Stimulated activated CD8-positive, alpha-beta memory T cell treated with anti-CD3 and anti-CD28 coated beads, Interleukin-7, amount 100 ng/mL, for 24 hours (primary cell): Measurements from ENCODE around the gene CLK3.
"Not testable (repeated sequence)": the region's sequence is repeated elsewhere in the genome, so short reads cannot be mapped to it uniquely, and the experiment has no call there.

Experiments
- DNase-seq: peaks from one replicate; pipeline ENCODE4 v3.0.0-alpha.2; 2020; ENCODE audit warnings: low read depth

Gene CLK3

GRCh38 chr15:74642734-74643664, 27.4 kb downstream of the CLK3 start:
- no peak for DNase-seq

GRCh38 chr15:74643665-74644204, 28.1 kb downstream of the CLK3 start:
- no peak for DNase-seq

GRCh38 chr15:74646480-74646879, 30.8 kb downstream of the CLK3 start:
- DNase-seq: no peak

- DNase-seq: no peak
Measured at GRCh38 chr15:74648051-74648842, 32.6 kb downstream of the CLK3 start.

GRCh38 chr15:74651242-74651741, 35.7 kb downstream of the CLK3 start:
- no peak for DNase-seq

- no peak for DNase-seq
Measured at GRCh38 chr15:74653426-74654102, 37.9 kb downstream of the CLK3 start.

GRCh38 chr15:74655424-74655823, 39.8 kb downstream of the CLK3 start:
- DNase-seq: no peak

GRCh38 chr15:74656935-74657535, 41.4 kb downstream of the CLK3 start:
- DNase-seq: no peak

GRCh38 chr15:74657846-74658245, 42.2 kb downstream of the CLK3 start:
- DNase-seq: no peak

- not testable (repeated sequence) for DNase-seq
Measured at GRCh38 chr15:74661280-74661679, 45.6 kb downstream of the CLK3 start.

- no peak for DNase-seq
Measured at GRCh38 chr15:74662064-74662860, 46.6 kb downstream of the CLK3 start.

- DNase-seq: no peak
Measured at GRCh38 chr15:74663303-74664027, 47.8 kb downstream of the CLK3 start.

GRCh38 chr15:74664028-74664616, 48.5 kb downstream of the CLK3 start:
- no peak for DNase-seq

GRCh38 chr15:74664670-74665069, 49.0 kb downstream of the CLK3 start:
- no peak for DNase-seq

- DNase-seq: no peak
Measured at GRCh38 chr15:74667975-74668374, 52.3 kb downstream of the CLK3 start.

GRCh38 chr15:74669627-74670026, 54.0 kb downstream of the CLK3 start:
- no peak for DNase-seq

- DNase-seq: no peak
Measured at GRCh38 chr15:74674161-74674560, 58.5 kb downstream of the CLK3 start.

GRCh38 chr15:74676801-74677200, 61.2 kb downstream of the CLK3 start:
- DNase-seq: no peak
